HG03354 (cell line): ENCODE data around the gene ITPR2.

Source experiments
- ATAC-seq: cut with Tn5 transposase; IDR thresholded peaks from one replicate; pipeline ENCODE4 v1.9.1; 2021; ENCODE audit warnings: mild to moderate bottlenecking; ENCODE audit not compliant: unreplicated experiment, poor library complexity, severe bottlenecking

ITPR2 gene

DNA sequence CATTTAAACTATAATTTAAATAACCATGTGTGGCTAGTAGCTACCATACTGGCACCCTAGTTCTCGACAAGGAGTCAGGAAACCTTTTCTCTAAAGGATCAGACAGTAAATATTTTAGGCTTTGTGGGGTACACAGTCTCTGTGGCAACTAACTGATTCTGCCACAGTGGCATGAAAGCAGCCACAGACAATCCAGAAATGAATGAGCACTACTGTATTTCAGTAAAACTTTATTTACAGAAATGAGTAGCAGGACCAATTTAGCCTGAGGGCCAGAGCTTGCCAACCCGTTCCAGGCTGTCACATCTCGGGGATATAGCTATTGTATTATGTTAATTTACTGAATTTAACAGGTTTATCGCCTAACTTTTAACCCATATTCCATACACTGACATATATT, 278.7 kb downstream of the ITPR2 start:
- ATAC-seq = peak; percentile 42

DNA sequence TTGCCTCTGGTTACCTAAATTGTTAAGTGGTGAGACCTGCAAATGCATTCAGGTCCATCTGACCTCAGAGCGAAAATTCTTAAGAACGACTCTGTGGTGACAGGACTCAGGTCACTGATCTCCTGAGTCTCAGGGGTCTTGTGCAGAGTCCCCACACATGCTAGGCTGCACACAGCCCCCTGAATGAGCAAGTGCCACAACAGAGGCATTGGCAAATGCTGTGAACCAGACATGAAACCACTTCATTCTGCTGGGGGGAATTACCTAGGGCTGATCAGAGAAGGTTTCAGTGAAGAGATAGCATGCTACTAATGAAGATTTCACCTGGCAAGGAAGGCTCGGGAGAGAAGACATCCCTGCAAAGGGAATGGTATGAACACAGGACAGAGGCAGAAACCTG, 281.6 kb downstream of the ITPR2 start:
- no peak for ATAC-seq

DNA sequence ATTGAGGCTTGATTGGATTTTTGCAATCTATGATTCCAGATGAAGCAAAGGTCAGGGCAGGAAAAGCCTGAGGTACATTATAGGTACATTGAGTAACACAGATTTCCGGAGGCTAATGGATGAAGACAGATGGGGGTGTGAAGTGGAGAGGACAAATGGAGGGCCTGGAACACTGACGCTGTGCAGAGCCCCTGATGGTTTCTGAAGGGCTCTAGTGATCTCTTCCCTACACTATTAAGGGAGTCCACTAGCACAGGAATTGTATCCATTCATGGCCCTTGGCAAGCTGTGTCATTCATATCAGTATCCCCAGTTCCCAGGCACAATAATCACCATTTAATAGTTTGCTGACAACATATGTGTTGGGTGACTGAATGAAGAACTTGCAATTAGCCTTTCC, 284.8 kb downstream of the ITPR2 start:
- ATAC-seq = no peak

DNA sequence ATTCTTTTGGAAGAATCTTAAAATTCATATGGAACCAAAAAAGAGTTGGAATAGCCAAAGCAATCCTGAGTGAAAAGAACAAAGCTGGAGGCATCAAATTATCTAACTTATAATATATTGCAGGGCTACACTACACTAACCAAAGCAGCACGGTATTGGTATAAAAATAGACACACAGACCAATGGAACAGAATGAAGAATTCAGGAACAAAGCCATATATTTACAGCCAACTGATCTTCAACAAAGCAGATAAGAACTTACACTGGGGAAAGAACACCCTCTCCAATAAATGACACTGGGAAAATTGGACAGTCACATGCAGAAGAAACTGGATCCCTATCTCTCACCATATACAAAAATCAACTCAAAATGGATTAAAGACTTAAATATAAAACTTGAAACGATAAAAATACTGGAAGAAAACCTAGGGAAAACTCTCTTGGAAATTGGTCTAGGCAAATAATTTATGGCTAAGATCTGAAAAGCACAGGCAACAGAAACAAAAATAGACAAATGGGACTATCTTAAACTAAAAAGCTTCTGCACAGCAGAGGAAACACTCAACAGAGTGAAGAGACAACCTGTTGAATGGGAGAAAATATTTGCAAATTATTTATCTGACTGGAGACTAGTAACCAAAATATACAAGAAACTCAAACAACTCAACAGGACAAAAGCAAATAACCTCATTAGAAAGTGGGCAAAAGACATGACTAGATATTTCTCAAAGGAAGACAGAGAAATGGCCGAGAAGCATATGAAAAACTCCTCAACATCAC, 286.3 kb downstream of the ITPR2 start:
- no peak for ATAC-seq

DNA sequence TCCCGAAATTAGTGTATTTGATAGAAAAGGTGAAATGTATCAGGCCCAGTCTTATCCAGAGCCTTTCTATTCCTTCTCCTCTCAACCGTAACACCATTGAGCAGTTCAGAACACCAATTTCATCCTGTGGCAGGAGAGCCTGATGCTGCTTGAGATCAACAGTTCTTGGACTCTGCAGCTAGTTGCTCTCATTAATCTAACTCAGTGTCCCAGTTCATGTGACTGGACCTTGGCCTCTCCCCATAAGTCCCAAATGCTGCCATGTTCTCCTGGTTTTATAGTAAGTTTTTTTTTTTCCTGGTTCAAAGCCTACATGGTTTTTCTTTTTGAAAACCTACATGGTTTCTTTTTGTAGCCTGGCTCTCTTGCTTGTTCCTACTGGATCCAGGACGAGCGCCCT, 293.9 kb downstream of the ITPR2 start:
- ATAC-seq = no peak

DNA sequence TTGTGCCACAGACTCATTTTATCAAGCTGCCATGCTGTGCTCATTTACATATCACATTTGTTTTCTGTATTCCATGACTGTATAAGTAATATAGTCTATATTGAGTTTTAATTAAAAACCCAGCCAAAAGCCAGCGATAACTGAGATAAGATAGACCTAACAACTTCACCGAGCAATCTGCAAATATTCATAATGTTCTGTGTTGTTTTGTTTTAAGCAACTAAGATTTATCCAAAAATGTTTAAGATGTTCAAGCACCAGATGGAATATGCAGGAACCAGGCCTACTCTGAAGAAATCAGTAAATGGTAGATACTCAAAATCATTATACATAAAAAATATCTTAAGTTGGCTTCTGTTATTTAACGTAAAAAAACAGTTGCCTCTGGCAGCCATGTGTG, 295.3 kb downstream of the ITPR2 start:
- no peak for ATAC-seq

DNA sequence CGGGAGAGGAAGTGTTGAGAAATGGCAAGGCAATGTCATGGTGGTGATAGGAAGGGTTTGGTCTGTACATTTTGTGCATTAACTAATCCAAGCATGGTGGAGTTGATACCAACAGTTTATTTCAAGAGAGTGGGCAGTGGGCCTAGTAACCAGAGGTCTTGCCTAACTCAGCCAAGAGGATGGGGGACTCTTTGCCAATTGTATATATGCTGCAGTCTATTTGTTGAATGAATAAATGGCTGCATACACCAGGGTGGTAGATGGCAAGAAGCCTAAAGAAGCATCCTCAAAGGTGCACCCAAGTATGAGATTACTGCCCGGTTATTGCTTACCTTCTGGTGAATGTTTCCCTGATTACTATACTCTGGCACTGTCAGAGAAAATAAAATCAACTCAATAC, 295.9 kb downstream of the ITPR2 start:
- no peak for ATAC-seq

DNA sequence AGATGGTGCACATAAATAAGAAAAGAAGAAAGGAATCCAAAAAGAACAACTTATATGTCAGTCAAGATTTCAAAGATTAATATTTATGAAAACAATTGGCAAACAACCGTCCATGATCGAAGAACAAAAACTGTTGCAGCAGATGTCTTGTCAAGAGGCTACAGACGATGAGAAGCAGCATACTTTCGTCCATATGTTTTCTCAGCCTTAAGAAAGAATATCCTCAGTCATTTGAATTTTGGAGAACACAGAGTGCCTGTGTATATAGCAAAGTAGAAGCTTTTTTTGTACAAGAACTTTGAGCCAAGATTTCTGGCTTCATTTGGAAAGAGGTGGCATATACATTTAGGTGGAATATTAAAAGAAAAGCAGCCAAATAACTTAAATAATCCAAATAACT, 297.2 kb downstream of the ITPR2 start:
- ATAC-seq = no peak

DNA sequence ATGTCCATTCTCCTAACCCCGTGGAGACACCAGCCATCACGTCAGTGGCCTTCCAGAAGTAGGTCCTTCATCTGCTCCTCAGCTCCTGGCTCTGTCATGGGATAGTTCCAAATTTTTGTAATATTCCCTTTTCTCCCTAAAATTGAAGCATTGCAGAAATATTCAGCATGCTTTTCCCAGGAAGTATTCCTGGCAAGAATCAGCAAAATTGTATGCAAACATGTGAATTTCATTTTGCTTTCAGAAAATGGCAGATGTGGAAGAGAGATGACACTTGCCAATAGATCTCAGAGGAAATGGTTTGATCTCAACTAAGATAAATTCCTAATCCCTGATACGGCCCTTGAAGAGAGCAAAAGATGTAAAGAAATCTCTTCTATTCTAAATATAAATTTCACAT, 298.9 kb downstream of the ITPR2 start:
- no peak for ATAC-seq

DNA sequence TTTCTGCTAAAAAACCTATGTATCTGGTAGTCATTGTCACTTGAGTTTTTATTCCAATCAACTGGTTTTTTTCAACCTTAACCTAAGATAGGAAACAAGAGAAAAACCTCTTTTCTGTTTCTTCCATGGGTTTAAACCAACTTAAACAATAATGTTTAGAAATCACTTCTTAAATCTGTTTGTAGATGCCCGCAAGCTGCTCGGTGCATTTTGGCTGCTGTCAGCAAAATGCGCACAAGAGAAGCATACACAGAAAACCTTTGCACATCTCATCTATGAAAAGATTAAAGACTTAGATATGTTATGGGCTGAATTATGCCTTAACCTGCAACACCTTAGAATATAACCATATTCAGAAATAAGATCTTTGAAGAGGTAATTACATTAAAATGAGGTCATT, 299.8 kb downstream of the ITPR2 start:
- ATAC-seq = no peak

DNA sequence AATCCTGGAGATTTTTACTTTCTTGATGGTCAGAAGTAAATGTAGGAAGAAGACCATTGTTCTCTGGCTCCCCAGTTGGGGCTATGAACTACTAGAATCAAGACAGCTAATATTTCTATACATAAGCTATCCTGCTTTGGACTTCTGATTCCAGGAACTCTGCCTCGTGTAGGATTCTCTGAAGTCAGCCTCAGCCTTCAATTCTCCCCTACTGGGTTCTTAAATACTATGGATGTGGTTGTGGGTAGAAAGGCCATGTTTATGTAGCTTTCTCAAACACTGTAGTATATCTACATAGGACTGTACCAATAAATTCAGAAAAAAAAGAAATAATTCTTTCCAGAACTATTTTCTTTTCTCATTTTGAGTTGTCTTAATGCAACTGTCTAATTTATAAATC, 302.5 kb downstream of the ITPR2 start:
- ATAC-seq = no peak

DNA sequence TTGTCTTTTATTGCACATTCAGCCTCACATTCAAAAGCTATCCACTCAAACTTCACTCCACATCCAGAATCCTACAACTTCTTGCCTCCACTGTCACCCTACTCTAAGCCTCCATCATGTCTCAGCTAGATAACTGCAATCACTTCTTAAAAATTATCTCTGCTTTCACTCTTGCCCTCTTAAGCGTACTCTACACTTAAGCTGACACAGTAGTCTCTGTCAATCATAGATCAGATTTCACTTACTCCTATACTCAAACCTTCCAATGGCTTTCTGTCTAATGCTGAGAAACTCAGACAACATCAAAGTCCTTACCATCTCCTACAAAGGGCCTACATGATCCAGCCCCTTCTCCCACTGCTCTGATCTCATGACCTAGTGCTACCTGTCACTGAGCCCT, 304.1 kb downstream of the ITPR2 start:
- ATAC-seq = no peak

DNA sequence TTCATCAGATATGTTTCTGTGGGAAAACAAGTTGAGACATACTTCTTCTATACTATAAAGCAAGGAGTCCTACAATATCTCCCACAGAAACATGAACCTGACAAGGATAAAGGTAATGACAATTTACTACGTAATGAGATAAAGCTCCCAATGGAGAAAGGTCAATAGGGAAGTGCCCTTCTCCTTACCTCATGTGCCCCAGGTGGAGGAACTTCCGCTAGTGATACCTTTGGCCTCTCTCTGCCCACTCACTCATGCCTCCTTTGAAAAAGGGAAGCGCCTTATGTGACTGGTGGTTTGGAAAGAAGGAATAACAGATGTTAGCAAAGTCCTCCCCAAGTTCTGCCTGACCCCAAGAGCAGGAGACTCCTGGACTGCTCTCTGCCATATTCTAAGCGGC, 305.3 kb downstream of the ITPR2 start:
- no peak for ATAC-seq

DNA sequence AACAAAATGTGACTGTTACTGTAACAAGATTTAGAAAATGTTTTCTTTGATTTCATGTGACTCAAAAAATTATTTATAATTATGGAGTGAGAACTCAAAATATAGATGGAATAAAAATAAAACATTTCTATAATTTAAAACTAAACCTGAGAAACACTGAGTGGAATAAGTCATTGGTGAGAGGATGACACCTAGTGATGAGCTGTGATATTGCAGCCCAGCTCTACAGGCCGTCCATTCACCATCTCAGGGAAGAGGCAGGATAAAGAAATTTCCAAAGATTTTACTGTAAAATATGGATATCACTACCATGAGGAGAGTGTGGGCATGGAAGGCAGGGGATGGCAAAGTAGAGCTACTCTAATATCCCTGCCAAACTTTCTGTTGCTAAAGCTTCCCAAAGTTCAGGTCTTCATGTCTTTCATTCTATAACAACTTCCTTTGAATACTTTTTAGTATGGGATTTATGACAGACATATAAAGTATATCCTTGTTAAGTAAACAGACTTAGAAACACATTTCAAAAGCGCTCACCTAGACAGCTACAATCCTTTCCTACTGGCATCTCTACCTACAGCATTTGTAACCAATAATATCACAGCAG, 308.0 kb downstream of the ITPR2 start:
- ATAC-seq = no peak

DNA sequence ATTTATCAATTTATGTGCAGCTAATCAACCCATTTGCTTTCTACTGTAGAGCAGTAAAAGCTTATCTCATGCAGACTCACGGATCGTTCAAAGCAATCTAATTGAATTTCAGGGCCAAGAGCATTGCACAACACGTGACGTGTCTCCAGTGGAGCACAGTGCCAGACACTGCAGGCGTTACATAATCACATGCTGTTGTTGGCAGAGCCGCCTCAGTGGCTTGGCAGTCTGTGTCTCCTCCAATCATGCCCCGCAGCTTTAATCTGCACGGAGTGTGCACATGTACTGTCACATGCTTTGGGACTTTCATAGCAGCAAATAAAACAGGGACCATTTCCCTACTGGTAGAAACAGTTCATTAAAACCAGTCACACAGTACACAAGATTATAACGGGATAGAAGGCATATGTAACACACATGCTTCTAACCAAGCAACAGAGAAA, 309.3 kb downstream of the ITPR2 start:
- no peak for ATAC-seq

DNA sequence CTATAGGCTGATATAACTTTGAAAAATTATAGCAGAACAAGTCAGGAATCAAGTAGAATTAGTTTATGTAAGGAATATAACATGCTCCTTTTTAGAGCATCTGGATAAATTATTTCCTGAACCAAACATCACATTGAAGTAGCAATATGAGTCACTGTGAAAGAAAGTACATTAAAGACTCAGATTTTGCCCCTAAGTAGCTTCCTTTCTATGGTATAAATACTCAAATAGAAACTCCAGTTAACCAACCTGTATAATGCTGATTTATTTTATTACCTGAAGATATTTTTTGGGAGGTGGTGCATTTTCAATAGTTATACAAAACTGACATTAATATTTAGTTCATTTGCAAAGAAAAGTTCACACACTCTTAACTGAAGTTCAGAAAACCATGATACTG, 312.1 kb downstream of the ITPR2 start:
- peak; percentile 71 for ATAC-seq

DNA sequence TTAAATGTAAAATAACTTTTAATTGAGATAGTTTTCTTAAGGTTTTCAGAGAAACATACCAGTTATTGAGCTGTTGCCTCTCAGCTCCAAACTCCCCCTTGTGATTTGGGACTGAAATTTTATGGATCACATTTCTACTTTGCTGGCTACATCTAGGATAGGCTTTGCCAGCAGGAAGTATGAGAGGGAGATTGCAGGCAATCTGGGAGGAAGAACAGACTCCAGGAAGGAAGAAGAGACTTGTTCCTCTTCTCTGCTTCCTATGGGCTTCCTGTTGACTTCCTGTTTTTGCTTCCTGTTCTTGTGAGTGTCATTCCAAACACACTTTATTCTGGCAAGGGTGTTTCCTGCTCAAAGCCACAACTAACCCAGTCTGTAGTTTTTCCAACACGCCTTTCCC, 312.9 kb downstream of the ITPR2 start:
- no peak for ATAC-seq

DNA sequence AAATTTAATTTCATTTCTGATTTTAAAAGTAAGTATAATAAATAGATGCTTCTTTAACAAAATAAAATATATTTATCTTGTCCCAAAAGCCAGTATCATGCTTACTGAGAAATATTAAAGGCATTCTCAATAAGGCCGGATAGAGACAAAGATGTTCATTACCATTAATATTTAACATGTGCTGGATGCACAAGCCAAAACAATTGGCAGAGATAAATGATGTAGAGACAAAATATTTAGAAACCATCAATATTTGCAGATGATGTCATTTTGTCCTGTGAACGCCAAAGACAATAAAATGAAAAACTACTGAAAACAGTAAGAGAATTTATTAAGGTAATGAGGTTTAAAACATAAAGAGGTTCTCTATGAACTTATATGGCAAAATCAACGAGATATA, 313.5 kb downstream of the ITPR2 start:
- no peak for ATAC-seq

DNA sequence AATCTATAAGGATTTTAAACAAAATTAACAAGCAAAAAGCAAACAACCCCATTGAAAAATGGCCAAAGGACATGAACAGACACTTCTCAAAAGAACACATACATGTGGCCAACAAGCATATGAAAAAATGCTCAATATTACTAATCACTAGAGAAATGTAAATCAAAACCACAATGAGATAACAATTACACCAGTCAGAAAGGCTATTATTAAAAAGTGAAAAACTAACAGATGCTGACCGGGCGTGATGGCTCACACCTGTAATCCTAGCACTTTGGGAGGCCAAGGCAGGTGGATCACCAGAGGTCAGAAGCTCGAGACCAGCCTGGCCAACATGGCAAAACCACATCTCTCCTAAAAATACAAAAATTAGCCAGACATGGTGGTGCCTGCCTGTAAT, 315.7 kb downstream of the ITPR2 start:
- peak; percentile 76 for ATAC-seq

DNA sequence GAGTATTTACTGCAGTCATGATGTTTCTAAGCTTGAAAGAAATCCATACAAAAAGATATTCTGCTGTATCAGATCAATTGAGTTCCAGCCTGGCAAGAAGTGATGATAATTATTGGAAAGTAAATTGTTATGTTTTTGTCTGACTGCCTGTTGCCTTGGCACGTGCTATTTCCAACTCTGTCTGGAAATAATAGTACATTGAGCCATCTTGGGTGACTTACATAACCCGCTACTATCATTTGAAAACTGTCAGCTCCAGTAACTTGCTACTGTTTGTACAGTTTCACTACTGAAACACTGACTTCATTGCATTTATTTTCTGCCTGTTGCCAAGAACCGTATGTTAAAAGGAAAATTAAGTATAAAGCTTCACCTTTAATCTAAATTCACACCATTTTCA, 318.6 kb downstream of the ITPR2 start:
- ATAC-seq = no peak

DNA sequence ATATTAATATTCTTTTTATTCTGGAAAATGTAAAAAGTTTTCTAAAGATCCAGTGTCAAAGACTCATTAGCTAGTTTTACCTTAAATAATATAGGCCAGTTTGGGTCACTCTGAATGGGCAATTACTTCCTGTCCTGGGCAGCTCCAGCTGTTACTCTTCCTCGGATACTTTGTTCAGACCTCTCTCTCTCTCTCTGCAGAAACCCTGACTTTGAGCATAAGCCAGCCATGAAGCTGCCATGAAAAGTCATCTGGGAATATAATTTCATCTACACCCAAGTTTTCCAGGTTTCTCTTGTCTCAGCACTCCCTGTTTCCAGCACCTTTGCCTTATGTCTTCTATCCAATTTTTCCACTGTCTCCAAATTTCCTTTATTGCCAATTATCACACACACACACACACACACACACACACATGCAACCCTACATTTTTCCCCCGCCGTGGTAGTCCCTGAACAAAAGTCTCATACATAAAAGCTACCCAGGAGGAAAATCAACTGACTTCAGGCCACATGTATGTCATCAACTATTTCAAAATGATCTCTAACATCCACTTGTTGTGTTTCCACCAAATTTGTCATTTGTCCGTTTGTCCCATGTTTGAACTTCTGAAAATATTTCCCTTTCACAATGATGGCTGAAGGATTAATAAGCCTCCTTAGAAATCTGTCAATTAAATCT, 319.5 kb downstream of the ITPR2 start:
- ATAC-seq = no peak
